GM18951 (cell line): ENCODE results near the gene C1QL3.

Experiments used
- POLR2A ChIP-seq: IDR thresholded peaks from 4 replicates; pipeline ENCODE4 v1.6.1; 2011; ENCODE audit warnings: mild to moderate bottlenecking; ENCODE audit not compliant: insufficient read length, insufficient read depth; ENCODE audit errors: extremely low read depth
- in situ Hi-C: fragments of 300-500 bp; cut with MboI; formaldehyde crosslinking; loops from one replicate; pipeline ENCODE4 v1.12.0; 2022; ENCODE audit warnings: low sequenced_read_pairs, mixed read lengths, inconsistent platforms; ENCODE audit not compliant: unreplicated experiment

The C1QL3 gene

GRCh38 chr10:16520900-16521299, 779 bp downstream of the C1QL3 start:
- TF ChIP-seq POLR2A: no peak
- in situ Hi-C loops: no loop called here

GRCh38 chr10:16519908-16520861, 1.5 kb downstream of the C1QL3 start:
- in situ Hi-C loops: no loop called here
- no peak for TF ChIP-seq POLR2A

GRCh38 chr10:16519250-16519907, 2.3 kb downstream of the C1QL3 start:
- in situ Hi-C loops: no loop called here
- no peak for TF ChIP-seq POLR2A

- in situ Hi-C loops: no loop called here
- no peak for TF ChIP-seq POLR2A
Observed at GRCh38 chr10:16518822-16519221, 2.9 kb downstream of the C1QL3 start.

- in situ Hi-C loops: no loop called here
- TF ChIP-seq POLR2A: no peak
Observed at GRCh38 chr10:16510843-16511242, 10.8 kb downstream of the C1QL3 start.

GRCh38 chr10:16509996-16510395, 11.7 kb downstream of the C1QL3 start:
- in situ Hi-C loops: no loop called here
- TF ChIP-seq POLR2A: no peak

GRCh38 chr10:16505161-16505560, 16.5 kb downstream of the C1QL3 start:
- no peak for TF ChIP-seq POLR2A
- in situ Hi-C loops: no loop called here

GRCh38 chr10:16497911-16498310, 23.8 kb downstream of the C1QL3 start:
- in situ Hi-C loops: no loop called here
- no peak for TF ChIP-seq POLR2A

GRCh38 chr10:16493884-16494536, 27.7 kb downstream of the C1QL3 start:
- TF ChIP-seq POLR2A: no peak
- in situ Hi-C loops: no loop called here

GRCh38 chr10:16491933-16492332, 29.7 kb downstream of the C1QL3 start:
- TF ChIP-seq POLR2A: no peak
- in situ Hi-C loops: no loop called here

GRCh38 chr10:16490511-16490910, 31.2 kb downstream of the C1QL3 start:
- no peak for TF ChIP-seq POLR2A

GRCh38 chr10:16483241-16483917, 38.3 kb downstream of the C1QL3 start:
- in situ Hi-C loops: no loop called here
- TF ChIP-seq POLR2A: no peak

More at GRCh38 chr10:16490511-16490910, 31.2 kb downstream of the C1QL3 start:
- in situ Hi-C loops: no loop called here
